ENCODE results near the gene DNAJC1. TPM values are rescaled to one million over a fixed set of nuclear protein-coding genes. Genes with fewer than 3 reads are reported as not detected.
"Not testable (repeated sequence)": the region's sequence is repeated elsewhere in the genome, so short reads cannot be mapped to it uniquely, and the experiment has no call there.

Gene DNAJC1
- total RNA-seq, 4 donors from 2014 or later = 22.8 to 101 (median 49.4) TPM

- intact Hi-C loops (cut with DNase I; ENCODE audit: low total_unique reads) = no loop called here
- TF ChIP-seq CTCF (IDR thresholded peaks at IDR 0.05) (no peak), POLR2A (IDR thresholded peaks at IDR 0.05) (no peak)
- no peak for DNase-seq (ENCODE audit: low spot score in 2 of 2)
- H3K4me3 ChIP-seq (ENCODE audit: low read depth, poor library complexity, severe bottlenecking) = no peak overlapping the region
- WGBS, 2 donors = 82 to 85% methylated on average over 6 of the region's 6 CpGs
Measured at GRCh38 chr10:21721000-21721665, 282.4 kb downstream of the DNAJC1 start.

GRCh38 chr10:21720090-21720489 is 283.4 kb downstream of the DNAJC1 start:
- H3K4me3 ChIP-seq (ENCODE audit: low read depth, poor library complexity, severe bottlenecking) = no peak overlapping the region
- intact Hi-C loops (cut with DNase I; ENCODE audit: low total_unique reads) = no loop called here
- no peak for DNase-seq (ENCODE audit: low spot score in 2 of 2)
- TF ChIP-seq POLR2A (IDR thresholded peaks at IDR 0.05) (no peak), CTCF (IDR thresholded peaks at IDR 0.05) (no peak)
- 82 to 89% methylated on average over 3 of the region's 3 CpGs for WGBS, 2 donors

- no peak overlapping the region for H3K4me3 ChIP-seq (ENCODE audit: low read depth, poor library complexity, severe bottlenecking)
- intact Hi-C loops (cut with DNase I; ENCODE audit: low total_unique reads) = no loop called here
- WGBS, 2 donors = 53 to 60% methylated on average over 1 of the region's 1 CpG
- DNase-seq (ENCODE audit: low spot score in 2 of 2) = no peak
- TF ChIP-seq POLR2A (IDR thresholded peaks at IDR 0.05) (no peak), CTCF (IDR thresholded peaks at IDR 0.05) (no peak)
Measured at GRCh38 chr10:21719502-21719901, 284.0 kb downstream of the DNAJC1 start.

- intact Hi-C loops (cut with DNase I; ENCODE audit: low total_unique reads) = not testable (repeated sequence)
Measured at GRCh38 chr10:21717437-21718054, 286.0 kb downstream of the DNAJC1 start.

GRCh38 chr10:21715531-21716195 is 287.9 kb downstream of the DNAJC1 start:
- DNase-seq (ENCODE audit: low spot score in 2 of 2) = no peak
- no peak overlapping the region for H3K4me3 ChIP-seq (ENCODE audit: low read depth, poor library complexity, severe bottlenecking)
- TF ChIP-seq POLR2A (IDR thresholded peaks at IDR 0.05) = no peak
- no peak for TF ChIP-seq CTCF (IDR thresholded peaks at IDR 0.05)
- WGBS, 2 donors = 35% methylated on average over 2 of the region's 2 CpGs
- intact Hi-C loops (cut with DNase I; ENCODE audit: low total_unique reads) = no loop called here

More at GRCh38 chr10:21717437-21718054, 286.0 kb downstream of the DNAJC1 start:
- DNase-seq (ENCODE audit: low spot score in 2 of 2); H3K4me3 ChIP-seq (ENCODE audit: low read depth, poor library complexity, severe bottlenecking): not testable (repeated sequence)
- WGBS, 2 donors = 97 to 98% methylated on average over 3 of the region's 3 CpGs

GRCh38 chr10:21712975-21713374 is 290.6 kb downstream of the DNAJC1 start:
- no peak for DNase-seq (ENCODE audit: low spot score in 2 of 2)
- TF ChIP-seq CTCF (IDR thresholded peaks at IDR 0.05) = no peak
- TF ChIP-seq POLR2A (IDR thresholded peaks at IDR 0.05) = no peak
- no peak overlapping the region for H3K4me3 ChIP-seq (ENCODE audit: low read depth, poor library complexity, severe bottlenecking)
- intact Hi-C loops (cut with DNase I; ENCODE audit: low total_unique reads) = no loop called here
- whole genome bisulfite sequencing, 2 donors = 92 to 94% methylated on average over 4 of the region's 4 CpGs

All from lower leg skin (tissue), 4 donors.